GM19438 (cell line): ENCODE results near the gene CCDC6.
A peak's percentile ranks its signal among the peaks of the same experiment; 100 is the strongest.

ENCODE experiments used
- ATAC-seq: cut with Tn5 transposase; IDR thresholded peaks from one replicate; pipeline ENCODE4 v1.9.1; 2021; ENCODE audit warnings: low read depth; ENCODE audit not compliant: unreplicated experiment

The CCDC6 gene

GRCh38 chr10:59857049-59857448 lies 49.3 kb downstream of the CCDC6 start:
- ATAC-seq: no peak

GRCh38 chr10:59856104-59856503 lies 50.3 kb downstream of the CCDC6 start:
- no peak for ATAC-seq

GRCh38 chr10:59854571-59854970 lies 51.8 kb downstream of the CCDC6 start:
- no peak for ATAC-seq

- ATAC-seq: no peak
Measured at GRCh38 chr10:59852670-59853069, 53.7 kb downstream of the CCDC6 start.

- no peak for ATAC-seq
Measured at GRCh38 chr10:59851864-59852263, 54.5 kb downstream of the CCDC6 start.

- no peak for ATAC-seq
Measured at GRCh38 chr10:59847888-59848287, 58.5 kb downstream of the CCDC6 start.

GRCh38 chr10:59847326-59847725 lies 59.0 kb downstream of the CCDC6 start:
- ATAC-seq: no peak

GRCh38 chr10:59844436-59844835 lies 61.9 kb downstream of the CCDC6 start:
- ATAC-seq: no peak

GRCh38 chr10:59843748-59844147 lies 62.6 kb downstream of the CCDC6 start:
- ATAC-seq: no peak

- no peak for ATAC-seq
Measured at GRCh38 chr10:59839576-59839975, 66.8 kb downstream of the CCDC6 start.

GRCh38 chr10:59838085-59838789 lies 68.1 kb downstream of the CCDC6 start:
- no peak for ATAC-seq

- no peak for ATAC-seq
Measured at GRCh38 chr10:59833810-59834209, 72.5 kb downstream of the CCDC6 start.

- no peak for ATAC-seq
Measured at GRCh38 chr10:59832506-59832905, 73.8 kb downstream of the CCDC6 start.

GRCh38 chr10:59831658-59832503 lies 74.5 kb downstream of the CCDC6 start:
- no peak for ATAC-seq

GRCh38 chr10:59830601-59831259 lies 75.6 kb downstream of the CCDC6 start:
- ATAC-seq: no peak

- peak; percentile 57 for ATAC-seq
Measured at GRCh38 chr10:59829601-59830000, 76.8 kb downstream of the CCDC6 start.

- ATAC-seq: peak; percentile 37
Measured at GRCh38 chr10:59829024-59829423, 77.3 kb downstream of the CCDC6 start.

- no peak for ATAC-seq
Measured at GRCh38 chr10:59825932-59826331, 80.4 kb downstream of the CCDC6 start.

GRCh38 chr10:59823751-59824150 lies 82.6 kb downstream of the CCDC6 start:
- no peak for ATAC-seq

- ATAC-seq: no peak
Measured at GRCh38 chr10:59823111-59823510, 83.2 kb downstream of the CCDC6 start.

- no peak for ATAC-seq
Measured at GRCh38 chr10:59820471-59820870, 85.9 kb downstream of the CCDC6 start.
